DMS114 treated with DMSO at 0.1 percent for 48 hours (cell line): ENCODE results near the gene LRCH1.
A peak's percentile ranks its signal among the peaks of the same experiment; 100 is the strongest.

Experiments used
- DNase-seq: peaks from one replicate; lab custom pipeline; 2025; ENCODE audit not compliant: unreplicated experiment; lab: John Stamatoyannopoulos, UW

LRCH1 gene

DNA sequence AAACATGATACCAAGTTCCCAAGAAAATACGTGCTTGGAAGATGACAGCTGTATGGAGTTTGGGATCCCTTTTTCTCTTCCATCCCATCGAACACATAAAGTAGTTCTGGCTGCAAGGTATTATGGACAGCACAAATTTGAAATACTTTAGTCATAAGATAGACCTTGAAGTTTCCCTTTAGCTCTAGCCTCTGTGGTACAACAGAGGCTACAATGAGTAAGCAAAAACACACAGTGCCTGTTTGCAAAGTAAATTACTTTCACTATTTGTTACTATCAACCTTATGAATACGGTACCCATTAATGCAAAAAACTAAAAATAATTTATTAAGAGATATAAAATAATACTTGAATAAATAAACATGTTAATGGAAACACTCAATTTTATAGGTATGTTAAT lies 21.0 kb upstream of the LRCH1 start:
- DNase-seq = no peak

DNA sequence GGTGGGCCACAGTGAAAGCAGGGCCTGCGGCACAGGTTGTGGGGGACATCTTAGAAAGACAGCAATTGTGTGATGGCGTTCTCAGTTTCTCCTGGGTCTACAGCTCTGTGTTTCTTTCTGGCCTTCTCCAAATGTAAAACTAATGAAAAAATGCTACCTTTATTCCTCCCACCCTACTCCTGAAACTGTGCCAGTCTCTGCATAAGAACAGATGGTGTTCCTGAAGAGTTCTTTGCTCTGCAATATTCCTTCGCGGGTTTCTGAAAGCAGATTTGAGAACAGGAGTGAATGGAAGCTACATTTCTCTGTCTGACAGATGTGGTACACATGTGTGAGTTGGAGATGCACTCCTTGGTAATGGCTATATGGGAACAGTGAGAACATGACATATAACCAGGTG lies 18.0 kb upstream of the LRCH1 start:
- no peak for DNase-seq

DNA sequence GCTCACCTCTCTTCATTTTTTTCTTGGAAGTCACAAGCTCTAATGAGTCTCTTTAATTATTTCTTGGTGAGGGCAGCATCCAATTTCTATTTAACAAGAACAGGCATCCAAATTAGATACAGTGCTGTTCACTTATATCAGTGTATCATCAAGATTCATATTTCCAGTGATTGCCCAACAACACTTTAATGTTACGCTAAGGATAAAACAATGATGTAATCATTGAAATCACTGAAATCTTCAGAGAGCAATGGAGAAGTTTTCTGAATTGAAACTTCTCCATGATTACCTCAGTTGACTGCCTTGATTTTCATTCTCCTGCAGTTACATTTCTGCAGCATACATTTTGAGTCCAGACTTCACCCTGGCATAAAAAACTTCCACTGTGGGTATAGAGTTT lies 17.1 kb upstream of the LRCH1 start:
- no peak for DNase-seq

DNA sequence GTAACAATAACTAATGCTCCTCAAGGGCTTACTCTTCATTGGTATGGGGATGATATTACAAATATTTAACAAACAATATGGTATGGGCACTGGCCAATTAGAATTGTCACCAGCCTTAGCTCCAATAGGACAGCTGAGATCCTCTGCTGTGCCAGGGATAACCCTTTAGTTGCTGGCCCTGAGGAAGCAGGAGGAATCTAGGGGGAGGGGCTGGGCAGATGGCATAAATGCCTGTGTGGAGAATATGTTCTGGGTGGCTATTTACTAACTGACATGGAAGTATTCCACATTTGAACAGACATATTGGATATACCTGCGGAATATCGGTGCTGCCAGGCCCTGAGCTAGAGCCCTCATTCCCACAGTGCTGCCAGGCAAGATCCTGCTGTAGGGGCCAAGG lies 16.6 kb upstream of the LRCH1 start:
- no peak for DNase-seq

DNA sequence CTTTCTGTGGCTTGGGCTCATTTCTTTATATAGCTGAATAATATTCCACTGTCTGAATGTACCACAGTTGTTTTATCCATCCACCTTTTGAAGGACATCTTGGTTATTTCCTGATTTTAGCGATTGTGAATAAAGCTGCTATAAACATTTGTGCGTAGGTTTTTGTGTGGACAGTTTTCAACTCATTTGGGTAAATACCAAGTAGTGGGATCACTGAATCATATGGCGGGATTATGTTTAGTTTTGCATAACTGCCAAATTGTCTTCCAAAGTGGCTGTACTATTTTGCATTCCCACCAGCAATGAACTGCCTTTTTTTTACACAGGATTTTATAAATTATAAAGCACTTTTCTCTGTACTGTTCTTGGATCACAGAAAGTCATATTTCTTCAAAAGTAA lies 13.7 kb upstream of the LRCH1 start:
- no peak for DNase-seq

DNA sequence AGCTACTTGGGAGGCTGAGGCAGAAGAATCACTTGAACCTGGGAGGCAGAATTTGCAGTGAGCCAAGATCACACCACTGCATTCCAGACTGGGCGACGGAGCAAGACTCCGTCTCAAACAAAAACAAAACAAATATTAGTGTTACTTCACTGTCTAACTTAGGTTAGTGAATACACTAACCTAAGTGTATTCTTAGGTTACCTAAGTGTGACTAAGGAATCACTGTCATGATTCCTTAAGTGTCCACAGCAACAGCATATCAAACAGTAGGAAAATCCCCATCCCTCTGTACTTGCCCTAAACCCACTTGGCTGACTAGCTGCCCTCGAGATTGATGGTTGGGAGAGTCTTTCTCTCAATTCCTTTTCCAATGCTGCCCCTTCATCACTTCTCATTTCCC lies 11.8 kb upstream of the LRCH1 start:
- DNase-seq = no peak

DNA sequence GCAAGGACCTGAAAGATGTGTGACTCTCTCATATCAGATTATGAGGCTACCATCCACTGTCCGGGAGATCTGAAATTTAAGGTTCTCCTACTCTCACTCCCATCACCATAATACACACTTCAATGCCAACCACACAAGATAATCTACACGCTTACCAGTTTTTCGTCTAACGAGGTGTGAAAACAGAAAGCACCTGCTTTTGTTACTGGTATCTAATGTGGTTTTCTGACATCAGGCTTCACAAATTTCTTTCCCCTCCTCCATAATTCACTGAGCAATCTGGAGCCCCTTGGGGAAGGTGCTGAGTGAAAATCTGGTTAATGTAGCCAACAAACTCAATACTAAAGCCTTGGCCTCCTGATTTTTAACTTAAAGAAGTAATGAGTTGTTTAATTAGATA lies 10.1 kb upstream of the LRCH1 start:
- DNase-seq = no peak

DNA sequence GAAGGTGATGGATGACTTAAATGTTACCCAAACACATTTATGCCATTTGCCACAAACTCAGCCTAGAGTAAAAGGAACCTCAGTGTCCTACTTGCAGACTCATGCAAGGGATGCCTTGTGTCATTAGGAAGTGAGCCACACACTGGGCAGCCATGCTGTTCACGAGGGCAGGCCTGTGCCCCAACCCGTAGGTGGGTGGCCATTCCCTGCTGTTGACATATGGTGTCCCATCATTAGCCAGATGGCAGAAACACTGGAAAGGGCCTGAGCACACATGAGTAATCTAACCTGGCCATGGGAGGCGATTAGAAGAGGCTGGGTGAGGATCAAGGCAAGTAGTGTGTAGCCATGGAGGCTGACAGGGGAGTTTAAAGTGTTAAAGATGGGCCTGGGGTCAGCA lies 9.7 kb upstream of the LRCH1 start:
- DNase-seq = no peak

DNA sequence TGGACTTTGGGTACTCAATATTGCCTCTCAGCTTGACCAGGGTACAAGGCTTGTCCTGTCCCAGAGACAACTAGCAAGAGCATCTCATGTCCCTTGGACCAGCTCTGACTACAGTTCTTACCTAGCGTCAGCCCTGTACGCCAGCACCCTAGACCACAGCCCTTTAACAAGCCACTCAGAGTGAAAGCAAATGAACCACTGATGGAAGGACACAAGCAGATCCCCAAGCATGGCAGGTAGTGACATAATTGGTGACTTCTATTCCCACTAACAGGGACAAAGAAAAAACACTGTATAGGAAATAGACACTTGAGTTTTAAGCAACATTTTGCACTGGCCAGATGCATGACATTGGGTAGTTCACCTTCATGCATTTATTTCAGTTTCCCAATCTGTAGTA lies 8.8 kb upstream of the LRCH1 start:
- no peak for DNase-seq

DNA sequence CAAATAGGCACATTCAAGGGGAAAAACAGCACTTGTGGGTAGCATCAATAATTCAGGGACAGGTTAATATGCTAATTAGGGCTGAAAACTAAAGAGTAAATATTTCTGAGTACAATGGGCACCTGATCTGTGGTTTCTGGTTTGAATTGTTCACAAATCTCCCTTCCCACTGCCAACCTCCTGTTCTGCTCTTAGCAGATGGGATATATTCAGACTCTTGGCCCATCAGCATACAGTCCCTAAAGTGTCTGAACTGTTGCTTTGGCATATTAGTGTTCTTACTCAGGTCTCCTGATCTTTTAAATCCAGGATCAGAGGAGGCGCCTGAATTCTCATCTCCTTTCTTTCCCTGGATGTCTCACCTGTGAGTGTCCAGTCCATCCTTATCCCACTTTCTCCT lies 8.2 kb upstream of the LRCH1 start:
- no peak for DNase-seq

DNA sequence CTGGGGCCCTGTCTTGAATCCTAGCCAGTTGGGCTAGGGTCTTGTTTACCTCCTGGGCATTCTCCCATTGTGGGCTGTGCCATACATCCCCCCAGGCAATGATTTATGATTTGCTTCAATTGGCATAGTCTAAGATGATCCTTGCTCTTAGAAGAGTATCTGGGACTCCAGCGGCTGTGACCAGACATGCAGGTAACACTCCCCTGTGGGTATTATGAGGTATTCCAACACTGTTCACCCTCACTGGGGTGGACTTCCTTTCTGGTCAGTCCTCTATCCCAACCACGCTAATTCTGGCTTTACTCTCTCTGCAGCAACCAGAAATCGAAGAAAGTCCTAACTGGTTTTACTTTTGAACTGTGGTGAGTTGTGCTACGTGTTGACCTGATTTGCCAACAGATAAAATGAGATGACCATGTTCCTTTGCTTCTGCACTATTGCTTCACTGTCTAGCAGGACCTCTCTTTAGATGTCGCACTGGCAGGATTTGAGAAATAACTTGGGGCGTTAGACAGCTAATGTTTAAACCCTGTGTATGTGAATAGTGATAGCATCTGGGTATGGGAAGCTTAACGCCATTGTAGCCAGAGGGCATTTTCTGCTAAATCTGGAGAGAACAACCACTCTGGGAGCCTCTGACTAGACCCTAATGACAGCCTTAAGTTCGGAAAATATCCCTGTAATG lies 6.7 kb upstream of the LRCH1 start:
- DNase-seq = no peak

DNA sequence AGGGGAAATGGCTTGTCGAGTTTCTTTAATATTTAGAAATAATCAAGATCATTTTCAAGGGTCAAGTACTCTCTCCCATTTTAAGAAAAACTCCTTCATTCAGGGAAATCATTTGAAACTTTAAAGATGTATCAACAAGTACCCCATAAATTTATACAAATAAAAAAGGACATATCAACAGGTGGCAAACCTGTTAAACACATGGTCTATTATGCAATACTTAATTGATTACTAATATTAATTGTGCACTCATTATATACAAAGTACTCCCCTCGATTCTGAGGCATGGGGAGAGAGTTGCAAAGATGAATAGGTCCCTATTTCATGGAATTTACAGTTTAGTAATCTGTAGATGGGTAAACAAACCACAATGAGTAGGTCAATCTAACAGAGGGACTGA lies 2.1 kb upstream of the LRCH1 start:
- DNase-seq = no peak

DNA sequence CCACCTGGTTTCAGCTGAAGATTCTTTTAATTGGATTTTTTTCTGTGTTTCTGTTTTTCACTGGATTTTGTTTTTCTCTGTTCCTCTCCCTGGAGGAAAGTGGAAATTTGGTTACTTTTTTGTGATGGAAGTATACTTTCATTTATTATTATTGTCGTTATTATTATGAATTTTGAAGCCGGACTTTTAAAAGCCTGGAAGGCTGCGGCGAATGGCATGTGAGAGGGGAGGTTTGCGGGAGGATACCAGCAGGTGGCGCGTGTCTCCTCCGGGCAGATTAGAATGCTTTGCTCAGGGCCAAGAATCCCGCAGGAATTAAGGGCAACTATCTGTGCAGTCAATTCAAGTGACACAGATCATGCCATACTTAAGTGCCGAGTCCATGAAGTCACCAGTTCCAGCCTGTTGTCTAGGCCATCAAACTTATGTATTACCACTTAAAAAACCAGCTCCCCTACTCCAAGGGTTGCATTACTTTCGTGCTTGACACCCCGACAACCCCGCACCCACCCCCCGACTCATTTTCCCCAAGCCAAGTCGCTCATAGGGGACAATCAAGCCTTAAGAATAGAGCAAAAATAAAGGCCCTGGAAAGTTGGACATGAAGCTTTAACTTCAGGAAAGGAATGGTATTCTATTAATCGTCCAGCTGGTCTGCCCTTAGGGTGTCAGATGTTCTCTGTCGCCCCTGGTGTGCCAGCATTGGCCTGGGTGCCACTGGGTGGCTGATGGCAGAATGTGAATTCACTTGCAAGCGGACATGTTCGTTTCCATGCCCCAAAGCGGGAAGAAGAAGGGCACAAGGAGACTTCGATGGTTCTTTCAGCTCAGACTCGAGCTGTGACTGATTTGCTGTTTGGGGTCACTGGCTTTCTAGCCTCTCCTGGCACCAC lies 1.3 kb upstream of the LRCH1 start:
- DNase-seq = peak; percentile 5

DNA sequence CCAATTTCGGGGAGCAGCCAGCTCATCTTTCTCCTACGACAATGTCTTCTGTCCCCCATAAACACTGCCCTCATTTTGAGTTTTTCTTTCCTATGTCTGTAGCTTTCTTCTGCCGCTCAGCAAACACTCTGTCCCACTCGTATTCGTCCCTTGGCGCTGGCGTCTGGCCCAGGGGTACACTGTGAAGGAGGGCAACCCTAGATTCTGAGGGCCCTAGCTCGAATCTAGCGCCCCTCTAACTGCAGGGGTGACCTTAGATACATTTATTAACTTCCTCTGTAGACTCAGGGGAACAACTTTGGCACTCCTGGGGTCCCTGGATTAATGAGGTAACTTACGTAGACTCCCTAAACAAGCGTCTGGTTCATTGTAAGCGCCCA lies 677 bp upstream of the LRCH1 start:
- DNase-seq = no peak

DNA sequence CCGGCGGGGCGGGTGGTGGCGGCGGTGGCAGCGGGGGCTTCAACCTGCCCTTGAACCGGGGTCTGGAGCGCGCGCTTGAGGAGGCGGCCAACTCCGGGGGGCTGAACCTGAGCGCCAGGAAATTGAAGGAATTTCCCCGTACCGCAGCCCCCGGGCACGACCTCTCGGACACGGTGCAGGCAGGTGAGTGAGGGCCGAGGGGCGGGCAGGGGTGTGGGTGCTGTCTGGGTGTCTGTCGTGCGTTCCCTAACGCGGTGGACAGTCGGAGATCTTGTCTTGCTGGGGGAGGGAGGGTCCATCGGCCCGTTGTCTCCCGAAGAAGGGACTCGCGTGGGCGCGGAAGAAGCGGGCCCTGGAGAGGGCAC lies 533 bp downstream of the LRCH1 start:
- no peak for DNase-seq

DNA sequence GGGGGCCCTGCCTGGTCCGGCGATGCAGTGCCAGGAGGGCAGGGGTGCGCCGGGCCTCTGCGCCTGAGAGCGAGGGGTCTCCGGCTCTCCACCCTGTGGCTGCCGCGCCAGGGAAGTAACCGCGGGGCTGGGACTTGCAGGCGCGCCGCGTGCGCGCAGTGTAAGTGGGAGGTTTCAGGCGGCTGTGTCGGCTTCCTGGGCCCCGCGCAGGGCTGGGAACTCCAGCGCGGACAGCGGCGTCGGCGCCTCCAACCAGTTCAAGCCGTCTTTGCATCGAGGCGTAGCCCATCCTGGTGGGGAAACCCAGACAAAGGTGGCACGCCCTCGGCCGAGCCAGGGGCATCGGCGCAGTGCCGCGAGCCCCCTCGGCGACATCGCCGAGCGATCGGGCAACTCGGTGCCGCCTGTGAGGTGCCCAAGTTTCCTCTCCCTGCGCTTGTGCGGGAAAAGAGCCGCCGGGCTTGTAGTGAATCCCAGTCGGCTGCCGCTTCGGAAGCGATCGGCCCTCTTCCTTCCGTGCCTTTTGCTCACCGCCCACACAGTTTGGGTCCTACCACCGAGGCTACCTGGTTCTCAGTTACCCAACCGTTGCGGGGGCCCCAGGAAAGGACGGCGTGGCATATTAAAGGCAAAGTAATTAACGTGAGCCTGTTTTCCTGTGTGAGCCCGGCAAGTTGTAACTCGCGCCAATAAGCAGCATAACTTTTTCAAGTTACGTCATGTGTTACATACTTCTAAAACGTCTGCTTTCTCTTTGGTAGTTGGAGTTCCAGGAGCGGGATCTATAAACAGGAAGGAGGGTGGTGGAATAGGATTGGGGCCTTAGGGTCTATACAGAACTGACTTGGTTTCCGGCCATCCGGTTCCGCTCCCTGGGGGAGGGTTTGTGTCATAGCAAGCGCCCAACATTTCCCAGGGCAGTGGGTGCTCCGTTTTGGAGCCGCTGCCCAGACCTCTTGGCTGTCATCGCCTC lies 1.2 kb downstream of the LRCH1 start:
- DNase-seq = peak; percentile 27

DNA sequence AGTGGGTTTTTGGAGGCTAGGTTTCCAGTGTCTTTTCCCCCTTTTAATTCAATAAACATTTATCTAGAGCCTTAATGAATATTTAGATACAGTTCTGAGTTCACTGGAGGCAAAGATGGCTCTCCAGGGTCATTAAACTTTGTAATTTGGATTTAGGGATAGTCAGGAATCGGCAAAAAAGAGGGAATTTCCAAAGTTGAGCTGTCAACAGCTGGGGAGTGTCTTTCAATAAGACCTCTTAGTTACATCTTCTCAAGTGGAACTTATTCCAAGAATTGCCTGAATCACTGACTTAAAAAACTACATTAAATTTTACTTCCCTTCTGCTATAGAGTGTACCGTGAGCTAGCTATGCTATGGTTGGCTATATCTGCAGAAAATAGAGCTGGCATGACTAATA lies 2.0 kb downstream of the LRCH1 start:
- DNase-seq = no peak

DNA sequence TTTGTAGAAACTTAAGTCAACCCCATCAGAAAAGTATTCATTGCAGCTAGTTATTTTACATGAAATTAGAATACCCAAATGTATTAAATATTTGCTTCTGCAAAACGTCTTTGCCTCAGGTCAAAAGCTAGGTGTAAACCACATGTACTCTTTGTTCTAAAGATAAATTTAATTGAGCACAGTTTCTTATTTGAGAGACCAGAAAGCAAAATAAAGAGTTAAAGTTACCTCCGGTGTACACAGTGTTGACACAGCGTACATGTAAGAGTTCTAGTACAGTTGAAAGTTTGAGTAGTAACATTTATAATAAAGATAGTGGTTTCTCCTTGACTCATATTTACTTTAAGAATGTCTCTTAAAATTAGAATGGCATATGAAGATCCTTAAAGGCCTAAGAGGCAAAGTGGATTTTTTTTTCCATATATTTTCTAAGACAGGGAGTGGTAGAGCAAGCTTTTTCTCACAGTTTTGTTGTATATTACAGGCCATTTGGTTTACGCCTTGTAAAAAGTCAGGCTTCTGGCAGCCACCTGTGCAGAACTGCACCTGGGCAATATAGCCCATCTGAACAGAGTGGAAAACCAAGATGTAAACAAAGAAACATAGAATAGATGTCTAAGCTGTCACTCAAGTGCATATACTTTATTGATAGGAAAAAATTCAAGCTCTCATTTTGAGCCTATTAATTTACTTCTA lies 2.9 kb downstream of the LRCH1 start:
- no peak for DNase-seq

DNA sequence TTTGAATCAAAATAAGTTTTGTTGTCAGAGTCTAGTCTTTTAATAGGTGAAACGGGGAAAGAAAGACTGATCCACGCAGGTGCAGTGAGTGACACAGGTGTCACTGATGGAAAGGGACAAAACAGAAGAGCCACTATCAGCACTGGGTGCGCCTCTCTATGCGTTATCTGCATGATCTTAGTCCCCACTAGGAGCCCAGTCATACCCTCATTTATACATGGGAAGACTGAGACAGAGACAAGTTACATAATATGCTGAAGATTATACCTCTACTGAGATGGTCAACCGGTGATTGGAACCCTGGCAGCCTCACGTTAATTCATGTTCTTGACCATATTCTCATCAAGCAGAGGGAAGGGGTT lies 3.4 kb downstream of the LRCH1 start:
- DNase-seq = no peak

DNA sequence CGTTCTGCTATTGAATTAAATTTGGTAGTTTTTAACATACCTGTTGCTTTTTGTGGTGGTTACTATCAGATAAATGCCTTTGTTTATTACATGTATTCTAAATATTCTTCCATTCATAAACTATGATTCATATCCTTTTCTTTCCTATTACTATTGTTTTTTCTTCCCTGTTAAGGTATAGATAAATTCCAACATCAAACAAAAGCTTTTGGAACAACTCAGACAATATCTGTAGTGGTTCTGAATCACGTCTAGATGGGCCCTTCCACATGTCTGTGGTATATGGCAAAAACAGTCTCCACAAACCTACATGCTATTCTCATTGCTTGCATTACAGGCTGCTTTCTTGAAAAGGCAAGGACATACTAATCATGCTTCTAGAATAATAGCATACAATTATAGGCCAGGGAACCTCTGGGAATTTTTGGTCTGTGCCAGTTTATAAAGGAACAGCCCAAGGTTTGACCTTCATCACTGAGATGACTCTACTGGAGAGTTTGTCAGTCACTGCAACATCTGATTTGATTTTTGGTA lies 6.4 kb downstream of the LRCH1 start:
- DNase-seq = no peak

DNA sequence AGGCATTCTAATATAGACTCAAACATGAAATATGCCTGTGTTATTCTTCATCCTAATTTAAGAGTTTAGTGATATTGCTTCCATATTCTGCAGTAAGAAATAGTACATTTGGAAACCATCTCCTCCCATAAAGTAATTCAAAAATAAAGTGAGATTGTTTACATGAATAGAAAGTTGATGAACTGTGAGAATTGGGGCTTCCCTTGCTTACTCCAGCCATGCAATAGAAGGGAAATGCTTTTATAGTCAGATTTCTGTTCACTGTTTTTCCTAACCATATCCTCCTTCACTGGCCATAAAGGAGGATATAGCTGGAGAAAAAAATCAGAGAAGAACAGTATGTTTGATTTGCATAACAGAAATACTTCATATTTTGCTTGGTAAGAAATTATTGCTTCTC lies 7.8 kb downstream of the LRCH1 start:
- no peak for DNase-seq
